HUDEP-2 (cell line): Measurements from ENCODE around the gene THADA.
"Not testable (repeated sequence)": the region's sequence is repeated elsewhere in the genome, so short reads cannot be mapped to it uniquely, and the experiment has no call there.

Source experiments
- DNase-seq, 76 experiments: peaks; one replicate each; lab custom pipeline; 2025; ENCODE audit not compliant: unreplicated experiment in 76 of 76; lab: John Stamatoyannopoulos, UW

The THADA gene

GRCh38 chr2:43600596-43600995, 4.8 kb upstream of the THADA start:
- not testable (repeated sequence) for DNase-seq

- DNase-seq, result no peak
Observed at GRCh38 chr2:43594875-43595274, 963 bp downstream of the THADA start.

GRCh38 chr2:43593254-43593653, 2.6 kb downstream of the THADA start:
- no peak for DNase-seq

- DNase-seq, result peak in 2 of 76 experiments; percentile 1 to 5
Observed at GRCh38 chr2:43592443-43592842, 3.4 kb downstream of the THADA start.

GRCh38 chr2:43585708-43586107, 10.1 kb downstream of the THADA start:
- DNase-seq, result no peak

GRCh38 chr2:43579275-43579981, 16.4 kb downstream of the THADA start:
- no peak for DNase-seq

GRCh38 chr2:43576981-43577892, 18.6 kb downstream of the THADA start:
- peak in 15 of 76 experiments; percentile 2 to 51 (median 23) for DNase-seq

GRCh38 chr2:43572244-43572643, 23.6 kb downstream of the THADA start:
- peak in 31 of 76 experiments; percentile 4 to 75 (median 28) for DNase-seq

- no peak for DNase-seq
Observed at GRCh38 chr2:43569921-43570320, 25.9 kb downstream of the THADA start.

GRCh38 chr2:43568228-43568627, 27.6 kb downstream of the THADA start:
- no peak for DNase-seq

- DNase-seq, result no peak
Observed at GRCh38 chr2:43566461-43566729, 29.4 kb downstream of the THADA start.

- DNase-seq, result no peak
Observed at GRCh38 chr2:43563679-43564078, 32.2 kb downstream of the THADA start.

- no peak for DNase-seq
Observed at GRCh38 chr2:43560231-43560547, 35.6 kb downstream of the THADA start.

GRCh38 chr2:43559391-43560230, 36.2 kb downstream of the THADA start:
- DNase-seq, result no peak

- DNase-seq, result no peak
Observed at GRCh38 chr2:43557196-43557595, 38.6 kb downstream of the THADA start.

- DNase-seq, result no peak
Observed at GRCh38 chr2:43556256-43556655, 39.6 kb downstream of the THADA start.

GRCh38 chr2:43553341-43553855, 42.4 kb downstream of the THADA start:
- DNase-seq, result no peak

GRCh38 chr2:43551990-43552389, 43.8 kb downstream of the THADA start:
- no peak for DNase-seq

GRCh38 chr2:43548381-43548780, 47.5 kb downstream of the THADA start:
- DNase-seq, result not testable (repeated sequence)

GRCh38 chr2:43542285-43542933, 53.4 kb downstream of the THADA start:
- peak in 14 of 76 experiments; percentile 1 to 34 (median 18) for DNase-seq

- DNase-seq, result no peak
Observed at GRCh38 chr2:43541165-43541564, 54.7 kb downstream of the THADA start.
